ENCODE results near the gene CABP7.
"Not testable (repeated sequence)": the region's sequence is repeated elsewhere in the genome, so short reads cannot be mapped to it uniquely, and the experiment has no call there.

Gene CABP7

GRCh38 chr22:29750559-29751538, 31.0 kb downstream of the CABP7 start:
- DNase-seq: no peak

- no peak for DNase-seq
Observed at GRCh38 chr22:29751669-29752068, 31.9 kb downstream of the CABP7 start.

DNA sequence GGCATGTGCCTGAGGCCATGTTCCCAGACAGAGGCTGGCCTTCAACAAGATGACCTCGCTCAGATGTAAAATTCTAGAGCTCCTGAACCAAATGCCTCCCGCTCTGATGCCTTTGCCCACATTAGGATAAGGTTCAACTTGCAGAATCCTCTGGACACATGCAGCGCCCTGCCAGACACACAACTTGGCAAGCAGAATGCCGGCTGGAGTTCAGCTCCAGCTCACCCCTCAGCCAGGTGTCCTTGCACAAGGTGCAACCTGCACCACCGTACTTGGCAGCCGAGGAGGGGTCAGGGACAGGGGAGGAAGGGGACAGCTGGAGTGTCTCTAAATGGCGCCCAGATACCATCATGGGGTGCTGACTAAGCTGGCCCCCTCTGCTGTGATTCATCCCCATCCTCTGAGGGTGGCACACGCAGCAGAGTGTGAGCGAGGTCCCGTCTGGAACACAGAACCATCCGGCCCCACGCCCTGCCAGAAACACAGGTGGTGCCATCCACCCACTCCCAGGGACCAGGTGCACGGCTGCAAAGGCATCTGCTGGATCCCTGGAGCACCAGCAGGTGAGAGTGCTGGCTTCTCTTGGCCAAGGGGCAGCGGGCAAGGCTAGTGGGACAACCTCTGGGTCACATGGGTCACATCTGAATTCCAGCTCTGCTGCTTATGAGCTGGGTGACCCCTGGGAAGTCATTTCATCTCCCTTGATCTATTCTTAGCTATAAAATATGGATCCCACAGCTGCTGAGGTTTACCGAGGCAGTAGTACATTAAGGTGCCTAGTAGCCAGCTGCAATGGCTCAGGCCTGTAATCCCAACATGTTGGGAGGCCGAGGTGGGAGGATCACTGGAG, 34.2 kb downstream of the CABP7 start:
- DNase-seq: no peak

DNA sequence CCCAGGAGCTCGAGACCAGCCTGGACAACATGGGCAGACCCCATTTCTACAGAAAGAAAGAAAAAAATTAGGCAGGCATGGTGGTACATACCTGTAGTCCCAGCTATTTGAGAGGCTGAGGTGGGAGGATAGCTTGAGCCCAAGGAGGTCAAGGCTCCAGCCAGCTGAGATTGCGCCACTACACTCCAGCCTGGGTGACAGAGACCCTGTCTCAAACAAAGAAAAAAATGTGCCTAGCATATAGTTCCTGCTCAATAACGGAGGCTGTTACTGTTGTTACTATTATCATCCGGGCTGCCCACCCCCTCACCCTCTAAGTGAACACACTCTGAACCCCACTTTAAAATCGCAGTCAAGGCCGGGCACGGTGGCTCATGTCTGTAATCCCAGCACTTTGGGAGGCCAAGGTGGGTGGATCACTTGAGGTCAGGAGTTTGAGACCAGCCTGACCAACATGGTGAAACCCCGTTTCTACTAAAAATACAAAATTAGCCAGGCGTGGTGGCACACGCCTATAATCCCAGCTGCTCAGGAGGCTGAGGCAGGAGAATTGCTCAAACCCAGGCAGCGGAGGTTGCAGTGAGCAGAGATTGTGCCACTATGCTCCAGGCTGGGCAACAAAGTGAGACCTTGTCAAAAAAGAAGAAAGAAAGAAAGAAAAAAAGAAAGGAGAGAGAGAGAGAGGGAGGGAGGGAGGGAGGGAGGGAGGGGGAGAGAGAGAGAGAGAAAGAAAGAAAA, 35.0 kb downstream of the CABP7 start:
- DNase-seq: not testable (repeated sequence)

DNA sequence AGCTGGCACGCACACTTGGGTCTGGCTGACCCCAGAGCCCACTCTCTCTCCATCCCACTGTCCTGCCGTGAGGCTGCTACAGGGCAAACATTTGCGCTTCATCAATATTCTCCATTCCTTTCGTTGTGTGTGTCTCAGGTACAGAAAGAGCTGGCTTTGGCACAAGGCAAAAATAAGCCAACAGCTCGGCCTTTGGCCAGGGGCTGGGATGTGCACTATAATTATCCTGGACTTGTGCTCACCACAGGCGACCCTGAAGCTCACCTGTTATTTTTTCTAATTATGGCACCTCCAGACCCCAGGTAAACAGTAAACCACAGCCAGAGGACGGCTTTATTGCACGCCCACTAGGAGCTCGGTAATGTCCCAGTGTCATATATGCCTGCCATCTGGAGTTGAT, 36.1 kb downstream of the CABP7 start:
- no peak for DNase-seq

- no peak for DNase-seq
Observed at GRCh38 chr22:29756341-29756740, 36.5 kb downstream of the CABP7 start.

- no peak for DNase-seq
Observed at GRCh38 chr22:29757096-29757495, 37.3 kb downstream of the CABP7 start.

GRCh38 chr22:29758068-29758622, 38.3 kb downstream of the CABP7 start:
- DNase-seq: no peak

GRCh38 chr22:29758959-29759358, 39.2 kb downstream of the CABP7 start:
- DNase-seq: no peak

DNA sequence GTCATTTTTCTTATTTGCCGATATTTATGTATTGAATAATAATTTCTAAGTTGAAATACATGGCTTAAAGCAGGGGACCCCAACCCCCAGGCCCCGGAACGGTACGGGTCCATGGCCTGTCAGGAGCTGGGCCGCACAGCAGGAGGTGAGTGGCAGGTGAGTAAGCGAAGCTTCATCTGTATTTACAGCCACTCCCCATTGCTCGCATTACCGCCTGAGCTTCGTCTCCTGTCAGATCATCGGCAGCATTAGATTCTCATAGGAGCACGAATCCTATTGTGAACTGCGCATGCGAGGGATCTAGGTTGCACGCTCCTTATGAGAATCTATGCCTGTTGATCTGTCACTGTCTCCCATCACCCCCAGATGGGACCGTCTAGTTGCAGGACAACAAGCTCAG, 42.5 kb downstream of the CABP7 start:
- no peak for DNase-seq

DNA sequence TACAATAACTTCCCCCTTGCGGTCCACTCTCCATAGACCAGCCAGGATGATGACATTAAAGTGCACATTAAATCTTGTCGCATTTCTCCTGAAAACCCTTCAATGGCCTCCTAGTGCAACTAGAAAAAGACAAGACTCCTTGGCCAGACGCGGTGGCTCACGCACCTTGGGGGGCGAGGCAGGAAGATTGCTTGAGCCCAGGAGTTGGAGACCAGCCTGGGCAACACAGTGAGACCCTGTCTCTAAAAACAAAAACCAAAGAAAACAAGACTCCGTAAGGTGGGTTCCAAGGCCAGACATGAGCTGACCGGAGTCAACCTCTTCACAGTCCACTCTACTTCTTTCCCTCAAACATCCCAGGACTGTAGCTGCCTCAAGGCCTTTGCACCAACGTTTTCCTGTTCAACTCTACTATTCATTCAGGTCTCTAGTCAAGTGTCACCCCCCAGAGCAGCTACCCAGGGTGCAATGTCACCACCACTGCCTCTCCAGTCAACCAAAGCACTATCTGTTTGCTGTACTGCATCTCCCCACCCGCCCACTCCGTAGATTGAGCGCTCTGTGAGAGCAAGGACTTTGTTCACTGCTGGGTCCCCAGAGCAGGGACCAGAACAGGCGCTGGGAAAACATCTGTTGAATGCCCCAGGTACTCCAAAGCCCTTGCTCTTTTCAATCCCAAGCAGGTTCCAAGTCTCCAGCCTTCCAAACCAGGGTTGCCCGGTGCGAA, 46.3 kb downstream of the CABP7 start:
- no peak for DNase-seq

DNA sequence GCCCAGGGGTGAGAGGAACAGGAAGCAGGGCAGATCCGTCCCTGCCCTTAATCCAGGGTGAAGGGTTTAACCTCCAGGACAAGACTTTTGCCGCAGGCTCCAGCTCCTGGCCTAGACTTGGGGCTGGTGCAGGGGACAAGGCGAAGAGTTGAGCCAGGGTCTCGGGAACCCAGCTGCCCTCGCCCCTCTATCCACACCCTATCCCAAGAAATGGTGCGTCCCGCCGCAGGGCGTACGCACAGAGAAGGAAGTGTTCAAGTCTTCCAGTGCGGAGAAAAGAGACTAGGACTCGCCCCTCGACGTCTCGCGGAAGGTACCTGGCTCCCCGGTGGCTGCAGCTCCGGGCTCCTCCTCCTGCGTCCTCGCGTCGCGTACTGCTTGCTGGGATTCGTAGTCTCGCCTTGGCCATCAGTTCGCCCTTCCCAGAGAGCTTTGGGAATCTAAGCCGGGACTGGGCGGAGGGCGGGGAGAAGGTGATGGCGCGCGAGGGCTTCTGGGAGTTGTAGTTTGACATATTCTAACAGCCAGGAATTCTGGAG, 46.9 kb downstream of the CABP7 start, which contains the start of gene ZMAT5:
ZMAT5 (minus strand) TSS at position 376 of the 539 bp plus-strand sequence. CDS start 18,463 bp downstream, outside the sequence.
- DNase-seq: peak; percentile 90

GRCh38 chr22:29767171-29768051, 47.6 kb downstream of the CABP7 start, which contains the start of gene UQCR10:
Gene UQCR10, plus strand, starts transcription at chr22:29767369. Its CDS starts 30 bp downstream, at chr22:29767399.
- peak; percentile 76 for DNase-seq

- no peak for DNase-seq
Observed at GRCh38 chr22:29768052-29768693, 48.4 kb downstream of the CABP7 start.

GRCh38 chr22:29769723-29770321, 50.0 kb downstream of the CABP7 start:
- no peak for DNase-seq

DNA sequence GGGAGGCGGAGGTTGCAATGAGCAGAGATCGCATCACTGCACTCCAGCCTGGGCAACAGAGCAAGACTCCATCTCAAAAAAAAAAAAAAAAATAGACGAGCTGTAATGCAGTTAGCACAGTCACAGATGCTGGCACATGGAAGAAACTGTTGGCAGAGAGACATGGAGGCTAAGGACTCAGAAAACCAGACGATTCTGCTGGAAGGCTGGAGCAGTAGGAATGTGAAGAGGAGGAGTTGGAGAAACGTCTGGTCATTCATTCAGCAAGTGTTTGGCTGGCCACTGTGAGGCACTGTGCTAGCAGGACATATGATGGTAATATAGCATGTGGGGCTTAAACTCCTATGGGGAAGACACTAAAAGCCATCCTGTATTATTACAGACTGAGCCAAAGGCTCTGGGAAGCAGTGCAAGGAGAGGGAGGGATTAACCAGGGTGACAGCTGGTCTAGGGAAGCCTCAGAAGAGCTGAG, 52.4 kb downstream of the CABP7 start:
- DNase-seq: no peak

DNA sequence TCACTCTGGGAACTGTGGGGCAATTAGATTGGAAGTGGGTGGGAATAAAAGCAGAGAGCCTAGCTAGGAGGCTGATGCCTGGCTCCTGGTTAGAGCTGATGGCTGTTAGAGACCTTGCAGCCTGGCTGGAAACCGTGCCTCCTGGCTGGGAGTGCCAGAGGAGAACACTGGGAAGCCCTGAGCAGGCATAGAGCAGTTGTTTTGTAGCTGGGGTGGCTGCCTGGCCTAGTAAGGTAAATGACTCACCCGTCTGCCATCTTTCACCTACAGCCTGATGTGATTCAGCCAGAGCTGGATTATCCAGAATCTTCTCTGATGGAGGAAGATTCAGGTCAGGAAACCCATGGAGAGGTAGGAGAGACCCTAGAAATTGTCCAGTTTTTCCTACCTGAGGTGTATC, 53.4 kb downstream of the CABP7 start:
- no peak for DNase-seq

GRCh38 chr22:29780220-29780619, 60.4 kb downstream of the CABP7 start:
- no peak for DNase-seq

Data from 8988T (cell line).